ENCODE data around the gene RNF121.

The RNF121 gene

DNA sequence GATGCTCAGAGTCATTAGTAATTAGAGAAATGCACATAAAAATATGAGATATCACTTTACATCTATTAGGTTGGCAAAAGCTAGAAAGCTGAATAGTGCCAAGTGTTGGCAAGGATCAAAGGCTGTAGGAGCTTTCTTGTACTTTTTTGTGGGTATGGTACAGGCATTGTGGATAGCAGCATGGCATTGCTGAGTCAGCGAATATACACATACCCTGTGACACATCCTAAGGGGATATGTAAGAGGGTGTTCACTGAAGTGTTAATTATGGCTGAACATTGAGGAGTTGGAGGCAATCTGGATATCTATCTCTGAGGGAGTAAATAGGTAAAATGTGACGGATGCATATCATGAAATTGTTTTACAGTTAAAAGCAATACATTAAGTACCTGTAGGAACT is 42.8 kb downstream of the RNF121 start:
- Histone ChIP-seq H3K9ac (ENCODE audit: low read depth, low read length) (no peak overlapping the region), H3K36me3 (ENCODE audit: insufficient read depth, low read length) (peaks cover 34% of the 10 kb centered on the region; the same call in 1 of the 2 replicates), H3K27me3 (ENCODE audit: insufficient read depth, low read length, poor library complexity) (no peaks in the 10 kb centered on the region), H3K9me3 (ENCODE audit: insufficient read depth, low read length, severe bottlenecking) (no peaks in the 10 kb centered on the region), H4K20me1 (ENCODE audit: insufficient read depth, low read length) (no peaks in the 10 kb centered on the region), H3K4me2 (ENCODE audit: insufficient read depth, low read length) (no peak overlapping the region), H3K4me3 (ENCODE audit: low read depth in 1 of 2, low read length in 2 of 2) (no peak overlapping the region), H3K27ac (ENCODE audit: low read length) (no peak overlapping the region), H3K79me2 (ENCODE audit: insufficient read depth, low read length) (no peaks in the 10 kb centered on the region), H2AFZ (ENCODE audit: low read depth, low read length) (no peak overlapping the region), H3K4me1 (ENCODE audit: insufficient read depth, low read length) (no peaks in the 10 kb centered on the region)
- DNase-seq (no peak), ATAC-seq (ENCODE audit: insufficient read depth, low read depth) (no peak)
- TF ChIP-seq, protein P1, sequence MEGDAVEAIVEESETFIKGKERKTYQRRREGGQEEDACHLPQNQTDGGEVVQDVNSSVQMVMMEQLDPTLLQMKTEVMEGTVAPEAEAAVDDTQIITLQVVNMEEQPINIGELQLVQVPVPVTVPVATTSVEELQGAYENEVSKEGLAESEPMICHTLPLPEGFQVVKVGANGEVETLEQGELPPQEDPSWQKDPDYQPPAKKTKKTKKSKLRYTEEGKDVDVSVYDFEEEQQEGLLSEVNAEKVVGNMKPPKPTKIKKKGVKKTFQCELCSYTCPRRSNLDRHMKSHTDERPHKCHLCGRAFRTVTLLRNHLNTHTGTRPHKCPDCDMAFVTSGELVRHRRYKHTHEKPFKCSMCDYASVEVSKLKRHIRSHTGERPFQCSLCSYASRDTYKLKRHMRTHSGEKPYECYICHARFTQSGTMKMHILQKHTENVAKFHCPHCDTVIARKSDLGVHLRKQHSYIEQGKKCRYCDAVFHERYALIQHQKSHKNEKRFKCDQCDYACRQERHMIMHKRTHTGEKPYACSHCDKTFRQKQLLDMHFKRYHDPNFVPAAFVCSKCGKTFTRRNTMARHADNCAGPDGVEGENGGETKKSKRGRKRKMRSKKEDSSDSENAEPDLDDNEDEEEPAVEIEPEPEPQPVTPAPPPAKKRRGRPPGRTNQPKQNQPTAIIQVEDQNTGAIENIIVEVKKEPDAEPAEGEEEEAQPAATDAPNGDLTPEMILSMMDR (IDR thresholded peaks at IDR 0.05; ENCODE audit: borderline replicate concordance, extremely low read depth, low read length, poor library complexity, severe bottlenecking) = no peak
- no peak for TF ChIP-seq EZH2 (IDR thresholded peaks at IDR 0.05; ENCODE audit: borderline replicate concordance, low read depth, low read length, severe bottlenecking)

DNA sequence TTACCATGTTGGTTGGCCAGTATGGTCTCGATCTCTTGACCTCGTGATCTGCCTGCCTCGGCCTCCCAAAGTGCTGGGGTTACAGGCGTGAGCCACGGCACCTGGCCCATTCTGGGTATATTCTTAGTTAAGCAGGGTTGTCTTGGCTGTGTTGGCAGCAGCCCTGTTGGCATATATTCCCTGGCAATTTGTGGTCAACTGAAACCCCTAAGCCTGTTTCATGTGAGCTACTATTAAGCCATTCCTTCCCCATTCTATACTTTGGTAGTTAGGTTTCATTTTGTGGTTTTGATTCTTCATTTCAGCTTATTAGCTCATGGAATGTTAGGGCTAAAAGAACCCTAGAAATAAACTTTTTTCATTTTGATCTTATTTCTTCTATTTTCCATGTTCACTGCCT is 47.7 kb downstream of the RNF121 start:
- H3K4me1 ChIP-seq (ENCODE audit: insufficient read depth, low read length) = no peaks in the 10 kb centered on the region
- H3K27me3 ChIP-seq (ENCODE audit: insufficient read depth, low read length, poor library complexity) = no peaks in the 10 kb centered on the region
- H3K4me3 ChIP-seq (ENCODE audit: low read depth in 1 of 2, low read length in 2 of 2) = no peak overlapping the region
- no peaks in the 10 kb centered on the region for H3K9me3 ChIP-seq (ENCODE audit: insufficient read depth, low read length, severe bottlenecking)
- H3K79me2 ChIP-seq (ENCODE audit: insufficient read depth, low read length) = no peaks in the 10 kb centered on the region
- no peak overlapping the region for H2AFZ ChIP-seq (ENCODE audit: low read depth, low read length)
- no peaks in the 10 kb centered on the region; the same call in 1 of the 2 replicates for H4K20me1 ChIP-seq (ENCODE audit: insufficient read depth, low read length)
- H3K36me3 ChIP-seq (ENCODE audit: insufficient read depth, low read length) = peaks cover 17% of the 10 kb centered on the region; the same call in 1 of the 2 replicates
- TF ChIP-seq, protein P1 (IDR thresholded peaks at IDR 0.05; ENCODE audit: borderline replicate concordance, extremely low read depth, low read length, poor library complexity, severe bottlenecking) = no peak
- no peak for TF ChIP-seq EZH2 (IDR thresholded peaks at IDR 0.05; ENCODE audit: borderline replicate concordance, low read depth, low read length, severe bottlenecking)
- no peak overlapping the region for H3K4me2 ChIP-seq (ENCODE audit: insufficient read depth, low read length)
- ATAC-seq (ENCODE audit: insufficient read depth, low read depth) (no peak), DNase-seq (no peak)
- H3K27ac ChIP-seq (ENCODE audit: low read length) = no peak overlapping the region
- H3K9ac ChIP-seq (ENCODE audit: low read depth, low read length) = no peak overlapping the region

DNA sequence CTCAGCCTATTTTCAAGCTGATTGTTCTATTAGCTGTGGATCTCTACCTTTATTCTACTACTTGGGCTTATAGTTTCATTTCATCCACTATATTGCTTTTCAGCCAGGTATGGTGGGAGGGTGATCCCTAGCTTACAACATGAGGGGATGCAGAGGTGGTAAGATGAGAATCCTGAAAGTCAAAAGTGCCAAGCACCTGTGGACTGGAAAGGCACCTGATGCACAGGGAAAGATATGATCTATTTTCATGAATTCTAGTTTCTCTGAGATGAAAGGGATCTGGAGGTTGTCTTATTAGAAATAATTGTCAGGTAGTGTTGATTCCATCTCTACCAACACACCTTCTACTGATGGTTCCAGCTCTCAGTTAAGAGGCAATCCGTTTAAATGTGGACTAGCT is 48.2 kb downstream of the RNF121 start:
- Histone ChIP-seq H2AFZ (ENCODE audit: low read depth, low read length) (no peak overlapping the region), H3K4me1 (ENCODE audit: insufficient read depth, low read length) (no peaks in the 10 kb centered on the region), H3K27ac (ENCODE audit: low read length) (no peak overlapping the region), H3K9me3 (ENCODE audit: insufficient read depth, low read length, severe bottlenecking) (no peaks in the 10 kb centered on the region), H3K4me2 (ENCODE audit: insufficient read depth, low read length) (no peak overlapping the region), H3K36me3 (ENCODE audit: insufficient read depth, low read length) (peaks cover 21% of the 10 kb centered on the region; the same call in 1 of the 2 replicates), H4K20me1 (ENCODE audit: insufficient read depth, low read length) (no peaks in the 10 kb centered on the region; the same call in 1 of the 2 replicates), H3K27me3 (ENCODE audit: insufficient read depth, low read length, poor library complexity) (no peaks in the 10 kb centered on the region), H3K9ac (ENCODE audit: low read depth, low read length) (no peak overlapping the region), H3K79me2 (ENCODE audit: insufficient read depth, low read length) (no peaks in the 10 kb centered on the region), H3K4me3 (ENCODE audit: low read depth in 1 of 2, low read length in 2 of 2) (no peak overlapping the region)
- ATAC-seq (ENCODE audit: insufficient read depth, low read depth) (no peak), DNase-seq (no peak)
- TF ChIP-seq, protein P1 (IDR thresholded peaks at IDR 0.05; ENCODE audit: borderline replicate concordance, extremely low read depth, low read length, poor library complexity, severe bottlenecking) = no peak
- TF ChIP-seq EZH2 (IDR thresholded peaks at IDR 0.05; ENCODE audit: borderline replicate concordance, low read depth, low read length, severe bottlenecking) = no peak

Data from DND-41 (cell line).